ENCODE measurements around the gene SEMA6B.

The SEMA6B gene

GRCh38 chr19:4581666-4582553 lies 22.4 kb upstream of the SEMA6B start:
- peaks cover 9% of the 10 kb centered on the region for H3K4me1 Mint-ChIP-seq
- H3K36me3 Mint-ChIP-seq: no peaks in the 10 kb centered on the region
- peaks cover 32% of the 10 kb centered on the region for H3K27me3 Mint-ChIP-seq
- no peak overlapping the region for H3K27ac Mint-ChIP-seq
- H3K9me3 Mint-ChIP-seq: no peaks in the 10 kb centered on the region
- peak overlapping the region; percentile 51 for H3K4me3 Mint-ChIP-seq

- no peaks in the 10 kb centered on the region for H3K9me3 Mint-ChIP-seq
- peaks cover 9% of the 10 kb centered on the region for H3K4me1 Mint-ChIP-seq
- peaks cover 36% of the 10 kb centered on the region for H3K27me3 Mint-ChIP-seq
- no peak overlapping the region for H3K4me3 Mint-ChIP-seq
- H3K36me3 Mint-ChIP-seq: no peaks in the 10 kb centered on the region
- H3K27ac Mint-ChIP-seq: no peak overlapping the region
Measured at GRCh38 chr19:4580961-4581665, 21.6 kb upstream of the SEMA6B start.

DNA sequence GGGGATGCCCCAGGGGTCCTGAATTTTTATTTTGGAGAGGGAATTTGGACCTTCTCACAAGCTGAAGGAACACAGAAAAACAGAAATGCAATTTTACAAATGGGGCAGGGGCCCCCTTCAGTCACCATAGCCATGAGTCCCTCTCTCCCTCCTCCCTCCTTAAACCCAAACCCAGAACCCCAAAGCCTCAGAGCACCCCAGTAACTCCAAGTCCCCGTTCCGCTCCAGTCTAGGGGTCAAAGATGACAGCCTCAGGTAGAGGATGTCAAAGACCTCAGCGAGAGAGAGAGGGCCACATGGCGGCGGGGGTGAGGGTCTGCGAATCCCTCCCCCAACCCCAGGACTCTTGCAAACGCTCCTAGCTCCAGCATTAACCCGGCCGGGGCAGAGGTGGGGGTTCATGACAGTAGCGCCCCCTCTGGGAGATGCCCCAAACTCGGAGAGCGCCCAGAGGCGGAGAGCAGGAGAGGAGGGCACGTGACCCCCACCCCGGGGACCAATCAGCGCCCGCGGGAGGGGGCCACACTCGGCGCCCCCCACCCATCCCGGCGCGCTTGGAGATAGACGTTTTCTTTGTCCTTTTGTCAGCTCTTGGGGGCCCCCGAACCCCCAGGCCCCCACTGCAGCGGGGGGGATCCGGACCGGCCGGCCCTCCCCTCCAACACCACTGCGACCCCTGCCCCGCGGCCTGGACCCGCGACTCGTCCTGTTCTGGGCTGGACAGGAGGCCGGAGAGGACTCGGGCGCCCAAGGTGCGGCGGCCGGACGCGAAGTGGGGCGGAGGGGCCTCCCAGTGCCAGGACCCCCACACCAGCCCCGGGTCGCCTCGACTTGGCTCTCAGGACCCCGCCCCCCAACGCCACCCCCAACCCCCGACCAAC lies 20.8 kb upstream of the SEMA6B start:
- Mint-ChIP-seq H3K27me3 (peaks cover 36% of the 10 kb centered on the region), H3K36me3 (no peaks in the 10 kb centered on the region), H3K4me3 (no peak overlapping the region), H3K27ac (no peak overlapping the region), H3K4me1 (peaks cover 9% of the 10 kb centered on the region), H3K9me3 (no peaks in the 10 kb centered on the region)

DNA sequence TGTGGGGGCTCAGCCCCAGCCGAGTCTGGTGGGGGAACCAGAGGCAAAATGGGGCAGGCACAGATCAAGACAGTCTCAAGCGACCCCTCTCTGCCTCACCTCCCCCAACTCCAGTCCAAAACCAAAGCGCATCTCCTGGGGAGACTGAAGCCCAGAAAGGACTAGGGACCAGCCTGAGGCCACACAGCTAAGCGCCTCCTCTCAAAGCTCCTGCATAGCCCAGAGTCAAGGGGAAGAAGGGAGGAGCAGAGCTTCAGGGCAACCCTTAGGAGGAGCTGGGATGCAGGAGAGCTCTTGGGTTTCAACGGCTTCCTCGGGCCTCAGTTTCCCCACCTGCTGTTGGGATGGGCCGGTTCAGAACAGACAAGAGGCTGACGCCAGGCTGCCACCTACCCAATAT lies 19.9 kb upstream of the SEMA6B start:
- Mint-ChIP-seq H3K27ac (no peak overlapping the region), H3K4me3 (no peak overlapping the region), H3K9me3 (no peaks in the 10 kb centered on the region), H3K4me1 (peaks cover 9% of the 10 kb centered on the region), H3K36me3 (no peaks in the 10 kb centered on the region), H3K27me3 (peaks cover 36% of the 10 kb centered on the region)

DNA sequence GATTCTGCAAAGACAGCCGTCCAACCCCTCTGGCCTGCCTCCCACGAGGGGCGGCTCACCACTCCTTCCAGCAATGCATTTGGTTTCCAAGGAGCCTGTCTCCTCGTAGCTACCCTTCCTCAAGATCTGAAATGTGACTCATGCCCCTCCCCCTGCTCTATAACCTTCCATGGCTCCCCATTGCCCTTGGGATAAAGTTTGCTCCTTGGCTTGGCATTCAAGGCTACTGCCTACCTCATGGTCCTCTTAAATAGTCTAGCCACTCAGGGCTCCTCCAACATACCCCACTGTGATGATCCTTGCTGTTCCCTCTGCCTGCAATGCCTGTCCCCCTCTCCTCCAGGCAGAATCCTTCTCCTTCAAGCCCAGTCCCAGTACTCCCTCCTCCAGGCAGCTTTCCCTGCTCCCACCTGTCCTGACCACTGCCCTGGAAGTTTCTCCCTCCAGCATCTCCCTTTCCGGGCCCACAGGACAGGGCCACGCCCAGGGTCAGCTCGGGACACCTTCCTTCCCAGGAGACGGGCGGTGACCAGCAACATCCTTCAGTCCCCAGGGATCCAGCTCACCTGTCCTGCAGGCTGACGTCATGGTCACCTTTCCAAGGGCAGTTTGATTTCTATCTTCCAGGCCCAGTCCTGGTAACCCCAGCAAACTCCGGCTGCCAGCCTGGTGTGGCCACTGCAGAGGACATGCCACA lies 19.2 kb upstream of the SEMA6B start:
- Mint-ChIP-seq H3K4me1 (peaks cover 9% of the 10 kb centered on the region), H3K9me3 (no peaks in the 10 kb centered on the region), H3K27me3 (peaks cover 36% of the 10 kb centered on the region), H3K27ac (no peak overlapping the region), H3K36me3 (no peaks in the 10 kb centered on the region), H3K4me3 (no peak overlapping the region)

- H3K27ac Mint-ChIP-seq: no peak overlapping the region
- peaks cover 5% of the 10 kb centered on the region for H3K4me1 Mint-ChIP-seq
- no peaks in the 10 kb centered on the region for H3K36me3 Mint-ChIP-seq
- peaks cover 29% of the 10 kb centered on the region for H3K27me3 Mint-ChIP-seq
- H3K9me3 Mint-ChIP-seq: no peaks in the 10 kb centered on the region
- no peak overlapping the region for H3K4me3 Mint-ChIP-seq
Measured at GRCh38 chr19:4577020-4577782, 17.7 kb upstream of the SEMA6B start.

GRCh38 chr19:4576016-4576933 lies 16.8 kb upstream of the SEMA6B start:
- no peak overlapping the region for H3K4me3 Mint-ChIP-seq
- H3K36me3 Mint-ChIP-seq: no peaks in the 10 kb centered on the region
- H3K27ac Mint-ChIP-seq: no peak overlapping the region
- no peaks in the 10 kb centered on the region for H3K9me3 Mint-ChIP-seq
- H3K27me3 Mint-ChIP-seq: peaks cover 24% of the 10 kb centered on the region
- H3K4me1 Mint-ChIP-seq: no peaks in the 10 kb centered on the region

DNA sequence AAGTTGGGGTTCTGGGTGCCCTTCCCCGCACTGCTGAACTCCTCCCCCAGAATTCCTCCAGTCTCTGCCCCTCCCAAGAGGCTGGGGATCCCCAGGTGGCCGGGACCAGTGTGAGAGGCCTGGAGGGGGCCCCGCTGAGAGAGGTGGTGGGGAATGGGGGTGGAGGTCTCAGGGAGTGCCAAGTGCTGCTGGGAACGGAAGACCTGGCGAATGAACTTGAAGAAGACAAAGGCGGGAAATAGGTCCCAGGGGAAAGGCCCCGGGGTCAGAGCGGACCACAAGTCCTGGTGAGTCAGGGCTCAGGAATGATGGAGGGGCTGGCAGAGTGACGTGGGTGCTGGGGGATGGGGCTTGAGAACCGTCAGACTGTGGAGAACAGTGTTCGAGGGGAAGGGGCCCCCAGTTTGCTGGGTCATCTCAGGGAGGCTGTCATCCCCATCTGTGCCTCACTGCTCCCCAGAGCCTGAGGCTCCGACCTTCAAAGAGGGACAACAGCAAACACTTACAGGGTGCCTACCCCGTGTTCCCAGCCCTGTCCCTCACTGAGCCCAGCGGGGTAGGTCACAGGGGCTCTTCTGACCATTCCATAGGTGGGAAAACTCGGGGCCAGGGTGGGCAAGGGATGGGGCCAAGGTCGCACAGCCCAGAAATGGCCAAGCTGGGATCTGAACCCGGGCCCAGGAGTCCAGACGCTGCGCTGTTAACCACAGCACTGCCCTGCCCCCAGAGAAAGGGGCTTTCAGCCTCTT lies 16.0 kb upstream of the SEMA6B start:
- Mint-ChIP-seq H3K27me3 (peaks cover 24% of the 10 kb centered on the region), H3K36me3 (no peaks in the 10 kb centered on the region), H3K4me3 (no peak overlapping the region), H3K4me1 (no peaks in the 10 kb centered on the region), H3K9me3 (no peaks in the 10 kb centered on the region), H3K27ac (no peak overlapping the region)

DNA sequence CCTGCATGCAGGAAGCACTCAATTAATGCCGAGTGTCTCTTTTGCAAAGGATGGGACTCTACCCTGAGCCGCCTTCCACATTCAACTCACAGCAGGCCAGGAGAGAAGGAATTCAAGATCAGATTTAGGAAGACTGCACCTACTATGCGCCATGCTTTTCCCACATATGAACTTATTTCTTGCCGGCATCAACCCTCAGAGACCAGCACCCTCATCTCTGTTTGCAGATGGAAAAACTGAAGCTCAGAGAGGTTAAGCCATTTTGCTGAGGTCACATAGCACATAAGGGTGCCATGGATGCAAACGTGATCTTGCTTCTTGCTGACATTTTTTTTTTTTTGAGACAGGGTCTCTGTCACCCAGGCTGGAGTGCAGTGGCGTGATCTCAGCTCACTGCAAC lies 14.2 kb upstream of the SEMA6B start:
- H3K9me3 Mint-ChIP-seq: no peaks in the 10 kb centered on the region
- no peak overlapping the region for H3K4me3 Mint-ChIP-seq
- no peaks in the 10 kb centered on the region for H3K36me3 Mint-ChIP-seq
- H3K27ac Mint-ChIP-seq: no peak overlapping the region
- peaks cover 13% of the 10 kb centered on the region for H3K27me3 Mint-ChIP-seq
- H3K4me1 Mint-ChIP-seq: no peaks in the 10 kb centered on the region

DNA sequence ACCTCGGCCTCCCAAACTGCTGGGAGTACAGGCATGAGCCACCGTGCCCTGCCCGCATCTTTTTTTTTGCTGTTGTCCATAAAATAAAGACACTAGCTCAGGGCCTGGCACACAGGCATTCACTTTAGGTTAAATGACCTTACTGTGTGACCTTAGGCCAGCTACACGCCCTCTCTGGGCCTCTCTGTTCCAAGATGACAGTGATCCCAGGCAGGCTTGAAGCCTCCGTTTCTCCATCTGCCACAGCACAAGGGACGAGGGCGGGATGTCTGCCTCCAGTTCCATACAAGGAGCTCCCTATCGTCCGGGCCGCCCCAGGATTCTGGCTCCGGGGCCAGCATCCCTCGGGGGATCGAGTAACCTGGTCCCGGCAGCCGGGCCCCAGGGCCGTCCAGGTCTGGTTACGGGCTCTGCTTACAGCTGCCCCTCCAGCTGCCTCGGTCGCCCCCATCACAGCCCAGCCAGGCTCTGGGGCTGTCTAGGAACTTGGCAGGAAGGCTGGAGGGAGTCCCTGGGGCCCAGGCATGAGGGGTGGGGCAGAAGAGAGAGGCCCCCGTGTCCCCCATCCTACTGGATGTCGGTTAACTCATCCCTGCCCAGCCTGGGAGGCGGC lies 11.9 kb upstream of the SEMA6B start:
- Mint-ChIP-seq H3K4me1 (no peaks in the 10 kb centered on the region), H3K9me3 (no peaks in the 10 kb centered on the region), H3K27ac (no peak overlapping the region), H3K36me3 (no peaks in the 10 kb centered on the region), H3K27me3 (peaks cover 7% of the 10 kb centered on the region), H3K4me3 (no peak overlapping the region)

DNA sequence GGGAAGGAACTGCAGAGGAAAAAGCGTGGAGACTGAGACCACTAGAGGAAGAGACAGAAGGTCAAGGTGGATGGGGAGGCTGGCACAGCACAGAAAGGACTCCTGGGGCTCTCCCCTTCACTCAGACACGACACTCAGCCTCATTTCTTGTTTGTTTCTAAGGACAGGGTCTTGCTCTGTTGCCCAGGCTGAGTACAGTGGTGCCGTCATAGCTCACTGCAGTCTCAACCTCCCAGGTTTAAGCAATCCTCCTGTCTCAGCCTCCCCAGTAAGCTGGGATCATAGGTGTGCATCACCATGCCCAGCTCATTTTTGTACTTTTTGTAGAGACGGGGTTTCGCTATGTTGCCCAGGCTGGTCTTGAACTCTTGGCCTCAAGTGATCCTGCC lies 11.4 kb upstream of the SEMA6B start:
- Mint-ChIP-seq H3K36me3 (no peaks in the 10 kb centered on the region), H3K4me1 (no peaks in the 10 kb centered on the region), H3K9me3 (no peaks in the 10 kb centered on the region), H3K4me3 (no peak overlapping the region), H3K27ac (no peak overlapping the region), H3K27me3 (peaks cover 3% of the 10 kb centered on the region)

DNA sequence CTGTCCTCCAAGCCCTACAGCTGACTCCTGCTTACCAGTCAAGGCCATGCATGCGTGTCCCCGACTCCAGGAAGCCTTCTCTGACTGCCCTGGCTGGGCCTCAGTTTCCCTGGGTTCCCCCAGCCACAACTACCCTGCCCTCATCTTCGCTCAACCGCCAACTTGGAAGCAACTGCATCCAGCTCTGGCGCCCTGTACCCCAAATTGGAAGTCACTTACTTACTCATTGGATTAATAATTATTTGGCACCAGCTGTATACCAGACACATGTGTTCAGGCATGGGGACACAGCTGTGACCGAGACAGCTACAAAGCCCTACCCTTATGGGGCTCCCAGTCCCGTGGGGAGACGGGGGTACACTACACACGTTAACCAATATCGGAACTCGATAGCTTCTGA lies 10.9 kb upstream of the SEMA6B start:
- no peak overlapping the region for H3K27ac Mint-ChIP-seq
- no peak overlapping the region for H3K4me3 Mint-ChIP-seq
- no peaks in the 10 kb centered on the region for H3K9me3 Mint-ChIP-seq
- no peaks in the 10 kb centered on the region for H3K36me3 Mint-ChIP-seq
- H3K4me1 Mint-ChIP-seq: no peaks in the 10 kb centered on the region
- no peaks in the 10 kb centered on the region for H3K27me3 Mint-ChIP-seq

GRCh38 chr19:4568886-4569285 lies 9.4 kb upstream of the SEMA6B start:
- no peaks in the 10 kb centered on the region for H3K36me3 Mint-ChIP-seq
- no peak overlapping the region for H3K4me3 Mint-ChIP-seq
- no peak overlapping the region for H3K27ac Mint-ChIP-seq
- no peaks in the 10 kb centered on the region for H3K9me3 Mint-ChIP-seq
- H3K27me3 Mint-ChIP-seq: no peaks in the 10 kb centered on the region
- H3K4me1 Mint-ChIP-seq: no peaks in the 10 kb centered on the region

All from activated naive CD4-positive, alpha-beta T cell treated with anti-CD3 and anti-CD28 coated beads, Interleukin-2, amount 50 U/mL, for 24 hours (primary cell).